Measurements from ENCODE around the gene PDSS2.

DNA sequence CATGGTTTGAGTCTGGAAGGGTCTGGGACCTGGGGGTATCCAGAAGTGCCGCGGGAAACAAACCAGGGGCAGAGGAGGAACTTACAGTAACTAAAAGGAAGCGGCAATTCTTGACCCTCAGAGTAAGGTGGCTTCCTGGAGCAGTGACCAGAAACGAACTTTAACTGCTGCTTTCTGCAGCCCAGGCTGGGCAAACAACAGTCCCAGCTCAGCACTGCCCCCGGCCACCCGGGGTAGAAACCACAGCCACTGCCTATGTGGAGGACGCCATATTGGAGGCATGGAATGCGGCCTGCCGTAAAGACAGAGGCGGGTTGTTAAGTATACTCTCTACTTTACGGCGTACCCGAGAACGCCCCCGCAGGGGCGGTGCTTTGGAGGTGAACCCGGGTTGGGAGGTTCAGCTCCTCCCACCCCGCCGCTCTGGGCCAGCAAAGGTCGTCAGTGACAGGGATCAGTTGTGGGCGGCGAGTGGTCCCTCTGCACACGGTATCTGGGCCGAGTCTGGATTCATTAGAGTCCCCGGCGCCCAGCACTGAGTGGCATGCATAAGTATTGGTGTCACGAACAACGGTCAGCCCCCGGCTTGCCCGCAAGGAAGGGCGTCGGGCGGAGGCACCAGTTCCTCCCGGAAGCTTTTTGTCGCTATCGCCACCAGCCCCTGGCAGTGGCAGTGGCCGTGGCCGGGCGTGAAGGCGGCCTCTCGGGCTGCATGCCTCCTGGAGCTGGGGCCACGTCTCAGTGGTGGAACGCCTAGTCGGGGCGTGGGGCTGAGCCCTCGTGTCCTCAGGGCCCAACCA, at the start of gene PDSS2:
- TF ChIP-seq CTCF (IDR thresholded peaks at IDR 0.05), result peak; percentile 78
- TF ChIP-seq ZFX (IDR thresholded peaks at IDR 0.05; ENCODE audit: borderline replicate concordance), result no peak

Data from 22Rv1 (cell line).